ENCODE results near the gene VASN. TPM values are rescaled to one million over a fixed set of nuclear protein-coding genes. Genes with fewer than 3 reads are reported as not detected.
A peak's percentile ranks its signal among the peaks of the same experiment; 100 is the strongest.

VASN gene
- total and polyA plus RNA-seq, 7 donors: 2.0 to 3.8 (median 3.3) TPM

- ATAC-seq (peak; percentile 78 to 88 (median 86)), DNase-seq (peak; percentile 78 to 90)
- H3K4me3 ChIP-seq: peak overlapping the region; percentile 7
- 33 to 46% (median 46%) methylated on average over 56 to 59 of the region's 59 CpGs for WGBS, 3 donors
- no peak for TF ChIP-seq CTCF (IDR thresholded peaks at IDR 0.05)
- H3K4me1 ChIP-seq: peaks cover 31% of the 10 kb centered on the region
- intact Hi-C loops (cut with DNase I): no loop called here
- no peaks in the 10 kb centered on the region for H3K27me3 ChIP-seq (ENCODE audit: insufficient read depth in 3 of 3, low read length in 2 of 3)
- H3K9me3 ChIP-seq: no peaks in the 10 kb centered on the region
- peak overlapping the region; percentile 68 for H3K27ac ChIP-seq
- H3K36me3 ChIP-seq (ENCODE audit: insufficient read depth in 1 of 2, low read depth in 1 of 2): no peaks in the 10 kb centered on the region
Measured at GRCh38 chr16:4381072-4381934, 9.7 kb downstream of the VASN start.

- Histone ChIP-seq H3K27me3 (ENCODE audit: insufficient read depth in 3 of 3, low read length in 2 of 3) (no peaks in the 10 kb centered on the region), H3K4me1 (peaks cover 22% of the 10 kb centered on the region), H3K27ac (peak overlapping the region; percentile 68), H3K36me3 (ENCODE audit: insufficient read depth in 1 of 2, low read depth in 1 of 2) (no peaks in the 10 kb centered on the region), H3K9me3 (no peaks in the 10 kb centered on the region), H3K4me3 (peak overlapping the region; percentile 7)
- TF ChIP-seq CTCF (IDR thresholded peaks at IDR 0.05): no peak
- intact Hi-C loops (cut with DNase I): no loop called here
- 81 to 85% (median 85%) methylated on average over 51 to 55 of the region's 55 CpGs for WGBS, 3 donors
- DNase-seq (peak in 1 of 2 donors; percentile 17), ATAC-seq (no peak)
Measured at GRCh38 chr16:4381935-4382794, 10.5 kb downstream of the VASN start.

GRCh38 chr16:4382795-4383357 is 11.2 kb downstream of the VASN start:
- no peaks in the 10 kb centered on the region for H3K27me3 ChIP-seq (ENCODE audit: insufficient read depth in 3 of 3, low read length in 2 of 3)
- no peaks in the 10 kb centered on the region for H3K36me3 ChIP-seq (ENCODE audit: insufficient read depth in 1 of 2, low read depth in 1 of 2)
- no peak overlapping the region for H3K27ac ChIP-seq
- 78 to 83% (median 81%) methylated on average over 19 to 21 of the region's 21 CpGs for WGBS, 3 donors
- H3K4me3 ChIP-seq: no peak overlapping the region
- DNase-seq: no peak
- no peaks in the 10 kb centered on the region for H3K9me3 ChIP-seq
- ATAC-seq: no peak
- no peak for TF ChIP-seq CTCF (IDR thresholded peaks at IDR 0.05)
- H3K4me1 ChIP-seq: peaks cover 15% of the 10 kb centered on the region
- intact Hi-C loops (cut with DNase I): no loop called here

- Histone ChIP-seq H3K4me1 (peaks cover 13% of the 10 kb centered on the region), H3K27me3 (ENCODE audit: insufficient read depth in 3 of 3, low read length in 2 of 3) (no peaks in the 10 kb centered on the region), H3K9me3 (no peaks in the 10 kb centered on the region), H3K27ac (no peak overlapping the region), H3K36me3 (ENCODE audit: insufficient read depth in 1 of 2, low read depth in 1 of 2) (no peaks in the 10 kb centered on the region), H3K4me3 (no peak overlapping the region)
- intact Hi-C loops (cut with DNase I): no loop called here
- WGBS, 3 donors: 92 to 94% (median 93%) methylated on average over 10 to 12 of the region's 12 CpGs
- no peak for TF ChIP-seq CTCF (IDR thresholded peaks at IDR 0.05)
- DNase-seq: no peak
- no peak for ATAC-seq
Measured at GRCh38 chr16:4383591-4384444, 12.2 kb downstream of the VASN start.
